ENCODE data around the gene COA5. TPM values are rescaled to one million over a fixed set of nuclear protein-coding genes. Genes with fewer than 3 reads are reported as not detected.

Gene COA5
- total RNA-seq, 1 experiment from 2014 or later: 23.7 TPM

DNA sequence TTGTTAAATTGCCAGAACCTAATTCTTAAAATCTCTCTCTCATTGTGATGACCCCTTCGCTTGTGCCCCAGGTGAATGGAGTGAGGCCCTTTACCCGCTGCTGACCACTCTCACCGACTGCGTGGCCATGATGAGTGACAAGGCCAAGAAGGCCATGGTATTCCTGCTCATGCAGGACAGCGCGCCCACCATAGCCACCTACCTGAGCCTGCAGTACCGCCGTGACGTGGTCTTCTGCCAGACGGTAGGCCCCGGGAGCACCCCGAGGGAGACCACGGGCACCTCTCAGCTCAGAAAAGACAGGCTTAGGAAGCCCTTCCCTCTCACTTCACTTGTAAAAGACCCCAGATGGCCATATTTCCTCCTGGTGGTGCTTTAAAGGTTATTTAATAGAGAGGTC, 44.9 kb downstream of the COA5 start:
- Histone ChIP-seq H3K9me3 (ENCODE audit: low read depth, low read length, poor library complexity, severe bottlenecking) (no peaks in the 10 kb centered on the region), H3K27ac (ENCODE audit: low read depth, low read length, poor library complexity, severe bottlenecking) (no peak overlapping the region), H3K4me1 (ENCODE audit: insufficient read depth, low read length, poor library complexity, severe bottlenecking) (no peaks in the 10 kb centered on the region), H3K27me3 (replicated peaks; ENCODE audit: insufficient read depth, low read depth, low read length, poor library complexity) (no peaks in the 10 kb centered on the region), H3K36me3 (ENCODE audit: insufficient read depth, low read length, poor library complexity, severe bottlenecking) (peaks cover 12% of the 10 kb centered on the region), H3K4me3 (ENCODE audit: low read depth, low read length, poor library complexity, severe bottlenecking) (no peak overlapping the region)
- ChIA-PET CTCF (no interaction called here), POLR2A (ENCODE audit: low non-redundant PET) (no interaction called here)
- no peak for DNase-seq (ENCODE audit: low spot score)
- no TSS peak for BruUV-seq (replicated peaks)
- intact Hi-C loops (cut with micrococcal nuclease; ENCODE audit: unreplicated experiment): no loop called here
- no peak for TF ChIP-seq EZH2 (IDR thresholded peaks at IDR 0.05; ENCODE audit: borderline replicate concordance, low read depth, low read length, poor library complexity, severe bottlenecking)
- TF ChIP-seq, protein P1, sequence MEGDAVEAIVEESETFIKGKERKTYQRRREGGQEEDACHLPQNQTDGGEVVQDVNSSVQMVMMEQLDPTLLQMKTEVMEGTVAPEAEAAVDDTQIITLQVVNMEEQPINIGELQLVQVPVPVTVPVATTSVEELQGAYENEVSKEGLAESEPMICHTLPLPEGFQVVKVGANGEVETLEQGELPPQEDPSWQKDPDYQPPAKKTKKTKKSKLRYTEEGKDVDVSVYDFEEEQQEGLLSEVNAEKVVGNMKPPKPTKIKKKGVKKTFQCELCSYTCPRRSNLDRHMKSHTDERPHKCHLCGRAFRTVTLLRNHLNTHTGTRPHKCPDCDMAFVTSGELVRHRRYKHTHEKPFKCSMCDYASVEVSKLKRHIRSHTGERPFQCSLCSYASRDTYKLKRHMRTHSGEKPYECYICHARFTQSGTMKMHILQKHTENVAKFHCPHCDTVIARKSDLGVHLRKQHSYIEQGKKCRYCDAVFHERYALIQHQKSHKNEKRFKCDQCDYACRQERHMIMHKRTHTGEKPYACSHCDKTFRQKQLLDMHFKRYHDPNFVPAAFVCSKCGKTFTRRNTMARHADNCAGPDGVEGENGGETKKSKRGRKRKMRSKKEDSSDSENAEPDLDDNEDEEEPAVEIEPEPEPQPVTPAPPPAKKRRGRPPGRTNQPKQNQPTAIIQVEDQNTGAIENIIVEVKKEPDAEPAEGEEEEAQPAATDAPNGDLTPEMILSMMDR (conservative IDR thresholded peaks at IDR 0.05; ENCODE audit: low read depth, low read length): no peak

DNA sequence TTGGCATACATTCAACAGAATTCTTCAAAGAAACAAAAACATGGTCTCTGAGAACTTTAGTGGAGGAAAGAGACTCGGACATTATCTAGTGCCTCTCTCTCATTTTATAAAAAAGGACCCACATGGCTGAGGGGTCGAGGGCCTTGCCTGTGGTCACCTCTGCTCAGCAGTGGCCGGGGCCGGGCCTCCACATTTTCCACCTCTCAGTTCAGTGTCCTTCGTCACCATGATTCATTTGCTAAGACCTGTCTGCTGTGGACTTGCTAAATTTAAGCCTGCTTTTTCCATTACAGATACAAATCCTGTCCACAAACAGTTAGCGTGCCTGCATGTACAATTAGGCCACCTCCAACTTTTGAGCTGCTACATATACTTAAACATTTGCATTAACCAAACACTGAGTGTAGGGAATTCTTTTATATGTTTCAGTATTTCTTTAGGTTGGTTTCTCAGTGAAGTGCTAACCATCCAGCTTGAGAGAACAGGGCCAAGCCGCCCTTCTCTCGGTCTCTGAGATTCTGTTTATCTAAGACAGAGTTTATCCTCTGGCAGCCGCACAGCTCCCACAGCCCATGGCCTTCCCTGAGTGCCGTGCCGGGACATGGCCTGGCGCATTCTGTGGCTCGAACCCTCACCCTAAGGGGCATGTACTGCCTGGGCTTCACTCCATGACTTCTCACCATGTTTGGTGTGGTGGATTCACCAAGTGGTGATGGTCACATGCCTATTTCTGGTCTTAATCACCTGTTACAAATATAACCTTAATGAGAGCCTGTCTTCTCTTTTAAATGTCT, 46.2 kb downstream of the COA5 start:
- ChIA-PET POLR2A (ENCODE audit: low non-redundant PET) (no interaction called here), CTCF (no interaction called here)
- peaks cover 10% of the 10 kb centered on the region for H3K36me3 ChIP-seq (ENCODE audit: insufficient read depth, low read length, poor library complexity, severe bottlenecking)
- no peak overlapping the region for H3K4me3 ChIP-seq (ENCODE audit: low read depth, low read length, poor library complexity, severe bottlenecking)
- H3K27me3 ChIP-seq (replicated peaks; ENCODE audit: insufficient read depth, low read depth, low read length, poor library complexity): no peaks in the 10 kb centered on the region
- DNase-seq (ENCODE audit: low spot score): no peak
- H3K9me3 ChIP-seq (ENCODE audit: low read depth, low read length, poor library complexity, severe bottlenecking): no peaks in the 10 kb centered on the region
- H3K27ac ChIP-seq (ENCODE audit: low read depth, low read length, poor library complexity, severe bottlenecking): no peak overlapping the region
- no peaks in the 10 kb centered on the region for H3K4me1 ChIP-seq (ENCODE audit: insufficient read depth, low read length, poor library complexity, severe bottlenecking)
- TF ChIP-seq, protein P1 (conservative IDR thresholded peaks at IDR 0.05; ENCODE audit: low read depth, low read length): no peak
- no peak for TF ChIP-seq EZH2 (IDR thresholded peaks at IDR 0.05; ENCODE audit: borderline replicate concordance, low read depth, low read length, poor library complexity, severe bottlenecking)
- BruUV-seq (replicated peaks): no TSS peak
- intact Hi-C loops (cut with micrococcal nuclease; ENCODE audit: unreplicated experiment): no loop called here

DNA sequence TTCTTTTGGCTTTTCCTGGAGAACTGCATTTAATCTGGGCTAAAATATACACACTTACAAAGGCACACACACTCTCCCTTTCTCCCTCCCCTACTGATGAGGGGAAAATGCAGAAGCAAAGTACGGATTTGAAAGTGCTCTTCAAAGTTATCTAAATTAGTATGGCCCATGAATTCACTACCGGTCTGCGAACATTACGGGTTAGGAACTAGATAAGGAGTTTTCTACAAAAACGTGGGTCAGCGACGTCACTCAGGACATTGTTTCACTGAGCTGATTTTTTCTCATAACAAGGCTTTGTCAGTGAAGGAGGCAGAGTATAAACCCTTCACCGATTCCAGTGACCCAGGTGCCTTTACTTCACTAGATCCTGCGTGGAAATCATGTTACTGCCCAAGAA, 47.3 kb downstream of the COA5 start:
- CTCF ChIA-PET: no interaction called here
- H3K27ac ChIP-seq (ENCODE audit: low read depth, low read length, poor library complexity, severe bottlenecking): no peak overlapping the region

More for the DNA sequence above, 47.3 kb downstream of the COA5 start:
- Histone ChIP-seq H3K9me3 (ENCODE audit: low read depth, low read length, poor library complexity, severe bottlenecking) (no peaks in the 10 kb centered on the region), H3K27me3 (replicated peaks; ENCODE audit: insufficient read depth, low read depth, low read length, poor library complexity) (no peaks in the 10 kb centered on the region), H3K4me1 (ENCODE audit: insufficient read depth, low read length, poor library complexity, severe bottlenecking) (no peaks in the 10 kb centered on the region), H3K36me3 (ENCODE audit: insufficient read depth, low read length, poor library complexity, severe bottlenecking) (peaks cover 8% of the 10 kb centered on the region), H3K4me3 (ENCODE audit: low read depth, low read length, poor library complexity, severe bottlenecking) (no peak overlapping the region)
- no peak for TF ChIP-seq EZH2 (IDR thresholded peaks at IDR 0.05; ENCODE audit: borderline replicate concordance, low read depth, low read length, poor library complexity, severe bottlenecking)
- TF ChIP-seq, protein P1 (conservative IDR thresholded peaks at IDR 0.05; ENCODE audit: low read depth, low read length): no peak
- DNase-seq (ENCODE audit: low spot score): no peak
- BruUV-seq (replicated peaks): no TSS peak
- intact Hi-C loops (cut with micrococcal nuclease; ENCODE audit: unreplicated experiment): no loop called here
- POLR2A ChIA-PET (ENCODE audit: low non-redundant PET): no interaction called here

Data from A673 (cell line).